Keratinocyte (primary cell): ENCODE results near the gene TXLNB.

Experiments used
- EZH2 ChIP-seq: IDR thresholded peaks from one replicate; pipeline ENCODE4 v1.6.1; 2012; ENCODE audit warnings: inconsistent platforms, mild to moderate bottlenecking, low read length, moderate library complexity
- TF ChIP-seq, protein P1 (sequence below), 3 experiments: IDR thresholded peaks in 1 of 3; conservative IDR thresholded peaks in 1 of 3; optimal IDR thresholded peaks in 1 of 3; 2 replicates in 2 of 3; 3 replicates in 1 of 3; pipeline versions ENCODE3 to v1.5.1; 2011; ENCODE audit warnings: low read length in 3 of 3, mild to moderate bottlenecking in 3 of 3, moderate library complexity in 2 of 3, control low read depth in 1 of 3, inconsistent platforms in 1 of 3; ENCODE audit not compliant: insufficient read depth in 2 of 3; ENCODE audit errors: extremely low read depth in 1 of 3

DNA sequence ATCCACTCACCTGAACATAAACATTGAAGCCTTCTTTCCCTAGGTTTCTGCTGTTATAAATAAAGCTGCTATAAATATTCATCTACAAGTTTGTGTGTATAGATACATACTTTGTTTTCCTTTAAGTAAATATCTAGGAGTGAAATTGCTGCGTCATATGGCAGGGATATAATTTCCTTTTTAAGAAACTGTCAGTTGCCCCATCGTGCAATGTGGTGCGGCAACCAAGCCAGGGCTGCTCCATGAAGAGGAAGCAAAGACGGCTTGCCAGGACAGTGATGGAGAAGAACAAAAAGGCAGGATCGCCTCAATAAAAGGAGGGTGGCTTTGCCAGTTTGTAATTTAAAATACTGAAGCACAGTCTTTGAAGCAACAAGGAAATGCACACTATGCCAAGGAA, 46.0 kb upstream of the TXLNB start:
- TF ChIP-seq, protein P1, sequence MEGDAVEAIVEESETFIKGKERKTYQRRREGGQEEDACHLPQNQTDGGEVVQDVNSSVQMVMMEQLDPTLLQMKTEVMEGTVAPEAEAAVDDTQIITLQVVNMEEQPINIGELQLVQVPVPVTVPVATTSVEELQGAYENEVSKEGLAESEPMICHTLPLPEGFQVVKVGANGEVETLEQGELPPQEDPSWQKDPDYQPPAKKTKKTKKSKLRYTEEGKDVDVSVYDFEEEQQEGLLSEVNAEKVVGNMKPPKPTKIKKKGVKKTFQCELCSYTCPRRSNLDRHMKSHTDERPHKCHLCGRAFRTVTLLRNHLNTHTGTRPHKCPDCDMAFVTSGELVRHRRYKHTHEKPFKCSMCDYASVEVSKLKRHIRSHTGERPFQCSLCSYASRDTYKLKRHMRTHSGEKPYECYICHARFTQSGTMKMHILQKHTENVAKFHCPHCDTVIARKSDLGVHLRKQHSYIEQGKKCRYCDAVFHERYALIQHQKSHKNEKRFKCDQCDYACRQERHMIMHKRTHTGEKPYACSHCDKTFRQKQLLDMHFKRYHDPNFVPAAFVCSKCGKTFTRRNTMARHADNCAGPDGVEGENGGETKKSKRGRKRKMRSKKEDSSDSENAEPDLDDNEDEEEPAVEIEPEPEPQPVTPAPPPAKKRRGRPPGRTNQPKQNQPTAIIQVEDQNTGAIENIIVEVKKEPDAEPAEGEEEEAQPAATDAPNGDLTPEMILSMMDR (optimal IDR thresholded peaks at IDR 0.05 in 1 of 3, IDR thresholded peaks at IDR 0.05 in 1 of 3, conservative IDR thresholded peaks at IDR 0.05 in 1 of 3; ENCODE audit: extremely low read depth in 1 of 3, insufficient read depth in 2 of 3, low read length in 3 of 3): no peak
- no peak for TF ChIP-seq EZH2
